Gastroesophageal sphincter (tissue), 3 donors: ENCODE results near the gene DBH.

Experiments
- POLR2A ChIP-seq, 2 donors: fragments of 450-650 bp; IDR thresholded peaks; one replicate each; pipeline ENCODE4 v1.6.1; 2017; ENCODE audit warnings: antibody characterized with exemption in 2 of 2, mild to moderate bottlenecking in 2 of 2, moderate library complexity in 1 of 2
- TF ChIP-seq, protein P1 (sequence below), 4 experiments: fragments of 200-600 bp in 2 of 4; fragments of 450-650 bp in 2 of 4; sonication (generic) in 1 of 4; IDR thresholded peaks; one replicate each; pipeline ENCODE4 v1.5.1; 2017 to 2019; ENCODE audit warnings: antibody characterized with exemption in 4 of 4, mild to moderate bottlenecking in 2 of 4, moderate library complexity in 2 of 4

- TF ChIP-seq, protein P1, sequence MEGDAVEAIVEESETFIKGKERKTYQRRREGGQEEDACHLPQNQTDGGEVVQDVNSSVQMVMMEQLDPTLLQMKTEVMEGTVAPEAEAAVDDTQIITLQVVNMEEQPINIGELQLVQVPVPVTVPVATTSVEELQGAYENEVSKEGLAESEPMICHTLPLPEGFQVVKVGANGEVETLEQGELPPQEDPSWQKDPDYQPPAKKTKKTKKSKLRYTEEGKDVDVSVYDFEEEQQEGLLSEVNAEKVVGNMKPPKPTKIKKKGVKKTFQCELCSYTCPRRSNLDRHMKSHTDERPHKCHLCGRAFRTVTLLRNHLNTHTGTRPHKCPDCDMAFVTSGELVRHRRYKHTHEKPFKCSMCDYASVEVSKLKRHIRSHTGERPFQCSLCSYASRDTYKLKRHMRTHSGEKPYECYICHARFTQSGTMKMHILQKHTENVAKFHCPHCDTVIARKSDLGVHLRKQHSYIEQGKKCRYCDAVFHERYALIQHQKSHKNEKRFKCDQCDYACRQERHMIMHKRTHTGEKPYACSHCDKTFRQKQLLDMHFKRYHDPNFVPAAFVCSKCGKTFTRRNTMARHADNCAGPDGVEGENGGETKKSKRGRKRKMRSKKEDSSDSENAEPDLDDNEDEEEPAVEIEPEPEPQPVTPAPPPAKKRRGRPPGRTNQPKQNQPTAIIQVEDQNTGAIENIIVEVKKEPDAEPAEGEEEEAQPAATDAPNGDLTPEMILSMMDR (IDR thresholded peaks at IDR 0.05), result no peak
- TF ChIP-seq POLR2A (IDR thresholded peaks at IDR 0.05), result no peak
These were observed 42.9 kb downstream of the DBH start for GRCh38 chr9:133679056-133679455.
